Inferior parietal cortex (tissue), 1 donor: ENCODE data around the gene MYF5.

ENCODE experiments used
- DNase-seq: peaks from one replicate; pipeline ENCODE4 v3.0.0-alpha.2; 2016; ENCODE audit errors: extremely low spot score

Gene MYF5

DNA sequence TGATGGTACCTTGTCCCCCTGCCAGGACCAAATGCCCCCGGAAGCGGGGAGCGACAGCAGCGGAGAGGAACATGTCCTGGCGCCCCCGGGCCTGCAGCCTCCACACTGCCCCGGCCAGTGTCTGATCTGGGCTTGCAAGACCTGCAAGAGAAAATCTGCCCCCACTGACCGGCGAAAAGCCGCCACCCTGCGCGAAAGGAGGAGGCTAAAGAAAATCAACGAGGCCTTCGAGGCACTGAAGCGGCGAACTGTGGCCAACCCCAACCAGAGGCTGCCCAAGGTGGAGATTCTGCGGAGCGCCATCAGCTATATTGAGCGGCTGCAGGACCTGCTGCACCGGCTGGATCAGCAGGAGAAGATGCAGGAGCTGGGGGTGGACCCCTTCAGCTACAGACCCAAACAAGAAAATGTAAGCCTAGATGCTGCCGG, 8.9 kb upstream of the MYF5 start:
- DNase-seq, result no peak

DNA sequence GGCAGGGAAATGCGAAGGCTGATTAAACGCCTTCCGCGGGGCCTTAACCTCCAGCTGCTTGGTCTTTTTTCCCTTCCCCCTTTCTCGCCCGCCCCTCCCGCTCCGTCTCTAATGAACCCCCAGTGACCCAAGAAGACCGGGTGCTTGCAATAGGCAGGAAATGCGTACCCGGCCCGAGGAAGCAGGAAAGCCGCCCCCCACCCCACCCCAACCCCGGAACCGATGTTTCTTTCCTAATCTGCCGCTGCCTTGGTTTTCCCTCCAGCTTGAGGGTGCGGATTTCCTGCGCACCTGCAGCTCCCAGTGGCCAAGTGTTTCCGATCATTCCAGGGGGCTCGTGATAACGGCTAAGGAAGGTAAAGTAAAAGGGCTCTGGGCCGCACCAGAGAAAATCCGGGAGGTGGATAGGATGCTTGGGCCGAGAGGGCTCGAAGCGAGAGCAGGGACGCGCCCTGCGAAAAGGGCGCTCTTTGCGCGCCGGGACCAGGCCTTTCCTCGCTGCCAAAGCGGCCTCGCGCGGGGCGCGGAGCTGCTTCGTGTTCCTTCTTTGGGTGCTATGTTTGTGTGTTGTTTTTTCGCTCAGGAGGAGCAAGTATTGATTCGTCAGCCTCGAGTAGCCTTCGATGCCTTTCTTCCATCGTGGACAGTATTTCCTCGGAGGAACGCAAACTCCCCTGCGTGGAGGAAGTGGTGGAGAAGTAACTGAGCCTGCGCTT, 8.3 kb upstream of the MYF5 start:
- DNase-seq, result no peak

DNA sequence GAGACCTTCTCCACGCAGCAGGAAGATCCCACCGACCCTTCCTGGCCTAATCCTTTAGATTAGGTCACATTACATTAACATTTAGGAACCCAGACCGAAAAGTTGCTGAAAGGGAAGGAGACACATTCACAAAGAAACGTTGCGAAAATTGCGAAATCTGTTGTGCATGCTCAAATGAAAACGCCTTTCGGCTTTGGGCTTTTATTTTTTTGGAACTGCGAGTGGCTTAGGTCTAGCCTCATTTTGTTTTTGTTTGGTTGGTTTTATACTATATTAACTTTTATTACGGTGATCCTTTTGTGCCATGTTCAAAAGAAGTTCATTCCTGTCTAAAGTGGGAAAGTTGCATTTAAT, 7.8 kb upstream of the MYF5 start:
- no peak for DNase-seq

DNA sequence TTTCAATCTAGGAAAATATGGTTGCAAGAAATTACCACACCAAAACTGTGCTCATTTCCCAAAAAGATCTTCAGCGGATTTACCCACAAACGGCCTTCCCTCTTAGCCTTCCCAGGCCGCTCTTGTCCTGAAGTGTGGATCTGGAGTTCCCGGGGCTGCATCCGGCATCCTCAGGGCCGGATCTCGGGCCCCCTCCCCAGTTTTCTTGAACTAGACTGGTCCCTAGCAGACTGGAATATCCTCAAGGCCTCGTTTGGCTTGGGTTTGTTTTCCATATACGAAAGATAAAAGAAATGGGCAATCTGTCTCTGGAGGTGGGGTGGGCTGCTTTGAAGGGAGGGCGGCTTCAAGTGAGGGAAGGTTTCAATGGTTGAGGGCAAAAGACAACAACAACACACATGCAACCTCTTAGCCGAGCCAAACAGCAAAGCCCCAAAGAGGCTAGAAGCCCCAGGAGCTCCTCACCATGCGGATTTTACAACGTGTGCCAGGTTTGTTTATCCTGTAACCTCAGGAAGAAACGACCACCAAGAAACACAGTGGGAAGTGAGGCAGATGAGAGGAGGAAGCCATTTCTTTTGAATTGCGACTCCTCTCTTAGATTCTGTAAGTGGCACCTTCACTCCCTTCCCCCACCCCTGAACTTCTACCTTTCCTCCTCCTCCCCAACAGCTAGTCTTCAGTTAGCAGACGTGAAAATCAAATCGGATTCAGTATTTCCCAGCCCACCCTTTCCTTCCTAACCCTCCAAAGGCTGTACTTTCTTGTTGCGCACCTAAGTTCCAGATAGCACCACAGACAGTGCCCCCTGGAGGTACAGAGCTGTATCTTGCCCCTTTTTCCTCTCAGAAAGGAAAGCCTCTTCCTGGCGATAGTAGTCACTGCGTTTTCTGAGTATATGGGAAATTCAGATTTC, 6.6 kb upstream of the MYF5 start:
- no peak for DNase-seq

DNA sequence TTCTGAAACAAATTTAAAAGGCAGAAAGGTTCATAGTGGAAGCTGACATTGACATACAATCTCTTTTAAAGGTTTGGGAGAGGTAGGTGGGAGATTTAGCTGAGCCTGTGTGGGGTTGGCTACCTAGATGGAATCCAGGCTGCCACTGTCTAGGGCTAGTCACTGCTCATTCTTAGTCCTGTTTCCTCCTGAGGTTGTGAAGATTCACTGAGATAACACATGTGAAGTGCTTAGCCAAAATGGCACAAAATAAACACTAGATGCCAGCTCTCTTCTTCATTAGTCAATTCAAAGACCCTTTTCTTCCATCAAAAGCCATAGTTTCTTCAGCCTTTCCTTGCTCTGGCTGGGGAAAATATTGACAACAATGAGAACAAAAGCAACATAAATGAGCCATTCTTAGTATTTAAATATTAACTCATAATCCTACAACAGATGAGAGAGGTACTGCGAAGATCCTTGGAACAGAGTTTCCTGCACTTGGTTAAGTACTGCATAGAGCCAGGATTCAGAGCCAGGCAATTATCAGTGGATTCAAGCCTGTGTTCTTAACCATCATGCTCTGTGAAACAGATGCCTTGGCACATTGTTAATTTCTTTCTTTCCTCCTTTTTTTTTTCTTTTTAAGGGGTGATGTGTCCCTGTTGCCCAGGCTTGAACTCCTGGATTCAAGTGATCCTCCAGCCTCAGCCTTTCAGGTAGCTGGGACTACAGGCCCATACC, 5.8 kb upstream of the MYF5 start:
- DNase-seq, result no peak

DNA sequence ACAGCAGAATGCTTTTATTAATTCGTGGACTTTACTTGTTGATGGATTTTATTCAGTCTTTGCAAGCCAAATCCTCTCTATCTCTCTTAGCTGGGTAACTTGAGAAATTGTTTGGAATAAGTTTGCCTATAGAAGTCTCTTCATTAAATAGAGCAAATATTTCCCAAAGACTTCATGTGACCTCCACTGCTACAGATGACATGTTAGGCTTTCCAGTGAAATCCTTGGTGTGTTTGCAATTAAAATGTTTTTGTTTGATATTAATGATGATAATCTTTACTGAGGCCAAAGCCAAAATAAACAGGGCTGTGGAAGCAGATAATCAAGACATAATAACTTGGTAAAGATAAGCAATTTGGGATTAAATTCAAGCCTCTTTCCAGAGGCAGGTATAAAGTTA, 4.8 kb upstream of the MYF5 start:
- DNase-seq, result no peak

DNA sequence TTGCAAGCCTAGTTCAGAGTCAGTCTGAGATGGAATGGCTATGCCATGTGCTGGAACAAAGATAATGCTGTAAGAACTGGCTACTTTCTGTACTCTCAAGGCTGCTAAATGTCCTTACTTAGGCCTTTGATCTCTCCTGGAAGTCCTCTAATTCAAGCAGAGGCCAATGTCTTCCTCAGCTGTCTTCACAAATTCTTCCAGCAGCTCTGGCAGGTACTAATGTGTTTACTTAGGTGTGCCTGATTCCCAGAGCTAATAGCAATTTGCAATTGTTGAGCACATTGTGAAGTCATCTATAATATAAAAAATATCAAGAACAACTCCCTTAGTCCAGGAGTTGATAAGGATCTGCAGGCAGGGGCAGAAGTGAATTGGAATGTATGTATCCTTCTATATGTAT, 3.8 kb upstream of the MYF5 start:
- no peak for DNase-seq

DNA sequence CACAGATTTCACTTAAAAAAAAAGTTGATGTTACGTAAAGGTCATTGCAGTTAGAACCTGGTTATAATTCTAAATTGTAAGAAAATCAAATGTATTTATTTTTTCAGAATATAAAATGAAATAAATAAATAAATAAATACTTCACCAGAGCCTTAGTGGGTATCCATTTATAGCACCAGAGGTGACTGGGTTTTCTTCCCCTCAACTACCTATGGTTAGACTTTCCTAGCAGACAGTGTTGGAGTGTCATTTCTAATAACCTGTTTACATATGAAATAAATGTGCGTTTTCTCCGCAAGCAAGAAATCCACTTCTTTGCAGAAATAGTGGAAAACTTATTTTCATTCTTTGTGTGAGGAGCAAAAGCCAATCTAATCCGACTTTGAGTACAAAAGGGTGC, 3.3 kb upstream of the MYF5 start:
- DNase-seq, result no peak

DNA sequence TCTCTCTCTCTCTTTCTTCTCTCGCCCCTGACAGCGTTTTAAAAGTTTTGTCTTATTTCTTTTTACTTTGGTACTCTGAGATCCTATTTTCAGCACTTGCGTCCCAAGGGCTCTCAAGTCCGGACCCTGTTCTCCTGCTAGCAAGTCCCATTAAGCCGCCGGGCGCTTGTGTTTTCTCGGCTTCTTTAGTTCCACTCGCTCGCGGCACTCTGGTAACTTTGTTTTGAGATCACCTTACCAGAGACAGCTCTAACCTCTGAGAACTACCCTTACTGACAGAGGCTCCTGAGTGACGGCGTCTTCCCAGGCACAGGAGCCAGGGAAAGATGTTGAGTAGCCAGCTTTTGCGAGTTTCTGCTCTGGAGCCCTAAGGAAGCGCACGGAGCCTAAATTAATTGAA, 2.7 kb upstream of the MYF5 start:
- no peak for DNase-seq

DNA sequence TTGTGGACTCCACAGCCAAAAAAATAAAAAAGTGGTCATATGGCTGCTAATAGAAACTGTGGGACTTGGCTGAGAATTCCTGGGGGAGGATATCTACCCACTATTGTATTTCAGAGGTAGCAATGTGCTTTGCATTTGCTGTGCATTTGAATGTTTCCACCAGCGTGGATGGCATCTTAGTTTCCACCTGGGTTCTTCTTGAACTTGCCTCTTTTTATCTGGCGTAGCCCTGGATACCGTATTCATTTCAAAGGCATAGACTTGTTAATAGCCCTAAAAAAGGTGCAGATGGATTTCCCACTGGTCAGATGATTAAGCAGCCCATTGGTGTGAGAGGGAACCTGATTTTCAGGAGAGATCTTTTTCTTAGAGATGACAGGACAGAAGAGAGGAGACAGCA, 1.9 kb upstream of the MYF5 start:
- DNase-seq, result no peak

DNA sequence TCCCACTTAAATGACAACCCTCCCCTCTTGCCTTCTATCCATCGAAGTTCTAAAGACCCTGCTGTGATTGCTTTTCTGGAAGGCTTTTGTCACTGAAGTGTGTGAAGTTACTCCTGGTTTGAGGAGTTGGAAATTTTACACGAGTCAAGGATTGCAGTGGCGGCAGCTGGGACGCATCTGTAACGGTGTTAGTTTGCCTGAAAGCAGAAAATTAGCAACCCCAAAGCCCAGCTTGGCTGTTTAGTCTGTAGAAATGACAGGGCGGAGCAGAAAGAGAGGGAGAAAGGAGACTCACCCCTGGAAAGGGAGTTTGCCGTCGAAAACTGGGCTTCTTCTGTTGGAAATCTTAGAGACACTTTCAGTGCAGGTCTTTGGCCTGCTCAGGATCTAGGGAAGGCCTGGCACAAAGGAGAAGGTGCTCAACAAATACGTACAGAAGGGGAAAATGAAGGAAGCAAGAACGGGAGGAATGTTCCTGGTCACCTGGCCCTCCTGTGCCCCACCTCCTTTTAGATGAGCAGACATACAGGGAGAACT, 931 bp upstream of the MYF5 start:
- DNase-seq, result no peak

DNA sequence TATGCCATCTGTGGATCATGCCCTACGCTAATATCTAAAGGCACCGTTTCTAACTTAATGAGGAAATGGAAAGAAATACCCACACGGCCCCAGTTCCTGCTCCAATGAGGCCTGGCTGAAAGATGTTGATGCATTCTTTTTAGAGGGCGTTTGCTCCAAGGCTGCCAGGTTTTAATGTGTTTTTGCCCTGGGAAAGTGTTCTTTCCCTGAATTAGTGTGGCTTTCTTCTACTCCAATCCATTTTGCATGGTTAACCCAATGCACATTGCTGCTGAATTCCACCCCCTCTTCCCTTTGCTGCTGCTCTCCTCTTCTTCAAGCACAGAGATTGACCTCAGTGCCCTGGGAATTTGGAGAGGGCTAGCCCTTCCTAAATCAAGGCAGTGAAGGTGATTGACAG, 1.1 kb downstream of the MYF5 start:
- no peak for DNase-seq

DNA sequence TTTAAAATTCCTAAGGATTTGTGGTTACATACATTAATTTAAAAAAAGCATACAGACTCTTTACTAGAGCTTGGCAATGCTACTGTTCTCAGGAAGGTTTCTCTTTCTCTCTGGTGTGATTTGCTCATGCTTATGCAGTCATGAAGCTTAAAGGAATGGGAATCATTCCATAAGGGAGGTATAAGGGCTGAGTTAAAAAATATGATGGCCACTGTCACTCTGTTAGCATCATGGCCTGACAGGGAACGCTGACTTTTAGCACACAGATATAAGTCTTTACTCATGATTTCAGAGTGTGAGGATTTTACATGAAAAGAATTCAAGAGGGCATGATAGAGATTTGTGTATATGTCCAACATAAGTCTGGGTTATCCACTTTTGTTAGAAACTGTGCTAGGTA, 3.8 kb downstream of the MYF5 start:
- no peak for DNase-seq

DNA sequence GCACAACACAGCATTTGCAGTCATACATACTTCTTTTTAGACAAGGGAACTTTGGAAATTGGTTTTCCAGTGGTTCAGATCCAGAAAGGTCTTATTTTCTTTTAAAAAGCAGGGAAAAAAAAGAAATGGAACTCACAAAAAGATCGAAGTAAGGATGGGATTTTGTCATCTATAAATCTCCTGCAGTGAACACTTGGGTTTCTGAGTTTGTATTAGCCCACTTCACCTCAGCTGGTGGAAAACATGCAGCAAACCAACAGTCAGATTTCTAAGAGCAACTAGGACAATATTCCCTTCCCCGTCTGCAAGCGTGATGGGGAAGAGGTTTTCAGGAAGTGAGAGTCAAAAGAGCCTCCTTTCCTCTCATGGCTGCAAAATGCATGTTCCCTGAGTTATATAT, 4.6 kb downstream of the MYF5 start:
- DNase-seq, result no peak

DNA sequence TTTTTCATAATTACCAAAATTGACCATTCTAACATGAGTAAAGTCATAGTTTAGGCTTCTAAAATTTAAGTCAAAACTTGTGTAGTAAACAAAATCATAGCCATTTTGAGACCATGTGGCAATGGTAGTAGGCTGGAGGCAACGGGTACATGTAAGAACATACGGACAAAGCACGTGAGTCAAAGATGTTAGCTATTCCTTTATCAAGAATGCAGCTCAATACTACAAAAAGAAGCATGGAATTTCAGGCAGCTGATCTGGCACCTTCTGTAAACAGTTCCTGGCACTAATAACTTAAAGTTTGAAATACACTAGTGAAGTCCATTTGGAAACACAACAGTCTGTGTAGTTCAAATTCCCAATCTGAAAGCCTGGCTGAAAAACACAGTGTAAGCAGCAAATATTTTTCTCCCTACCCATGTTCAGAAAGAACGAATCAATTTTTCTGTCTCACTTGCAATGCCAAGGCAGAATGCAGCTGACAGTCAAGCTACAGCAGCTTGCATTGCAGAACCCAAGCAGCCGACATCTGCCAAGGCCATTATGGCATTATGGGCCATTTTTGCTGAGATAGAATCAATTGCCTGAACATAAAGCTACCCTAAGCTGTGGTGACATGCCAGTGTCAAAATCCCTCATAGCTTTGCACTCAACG, 29.3 kb downstream of the MYF5 start:
- DNase-seq, result no peak

DNA sequence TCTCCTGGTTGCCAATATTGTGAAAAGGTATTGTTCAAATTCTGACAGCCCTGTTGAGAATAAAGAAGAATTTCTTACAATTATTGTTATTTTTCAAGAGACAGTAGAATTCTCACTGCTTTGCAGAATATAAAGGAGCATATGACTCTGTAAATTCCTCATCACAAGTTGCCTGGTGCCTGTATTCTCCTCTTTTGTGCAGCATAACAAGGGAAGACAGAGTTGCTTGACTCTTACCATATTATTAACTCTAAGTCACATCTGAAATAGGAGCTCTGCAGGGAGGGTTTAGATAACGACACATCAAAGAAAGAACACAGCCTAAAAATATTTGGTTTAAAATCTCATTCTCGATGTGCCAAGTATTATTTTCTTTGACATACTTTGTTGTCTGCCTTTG, 31.1 kb downstream of the MYF5 start:
- DNase-seq, result no peak

DNA sequence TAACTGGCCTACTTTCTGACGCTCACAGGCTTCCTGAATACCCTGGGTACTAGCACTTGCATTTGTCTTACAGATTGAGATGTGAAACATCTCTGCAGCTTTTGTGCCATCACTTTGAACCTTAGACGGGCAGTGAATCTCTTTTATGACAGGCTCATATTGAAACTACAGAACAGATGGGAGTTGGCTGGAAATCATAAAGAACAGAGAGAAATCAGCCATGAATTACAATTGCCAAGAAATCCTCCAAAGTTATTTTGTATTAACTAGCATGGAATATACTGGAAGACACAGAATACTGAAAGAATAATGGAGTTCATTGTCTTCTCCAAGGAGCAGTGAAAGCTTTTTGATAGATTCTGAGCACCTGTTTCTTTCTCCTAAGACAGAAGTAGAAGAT, 32.7 kb downstream of the MYF5 start:
- DNase-seq, result no peak

DNA sequence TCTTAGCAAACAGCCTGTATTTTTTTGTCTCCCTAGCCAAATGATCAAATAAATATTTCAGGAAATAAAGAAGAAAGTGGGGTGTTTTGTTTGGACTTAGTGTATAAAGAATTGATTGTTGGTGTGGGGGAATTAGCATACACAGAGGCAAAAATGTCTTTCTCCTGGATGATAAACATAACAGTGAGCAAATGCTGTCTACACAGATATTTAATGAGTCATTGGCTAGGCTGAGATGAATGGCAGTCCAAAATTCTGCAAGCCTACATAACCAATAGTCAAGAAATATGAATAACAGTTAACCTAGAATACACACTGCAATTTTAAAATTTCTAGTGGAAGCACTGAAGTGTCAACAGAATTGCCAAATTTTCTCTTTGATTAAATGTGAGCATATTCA, 35.8 kb downstream of the MYF5 start:
- DNase-seq, result no peak

DNA sequence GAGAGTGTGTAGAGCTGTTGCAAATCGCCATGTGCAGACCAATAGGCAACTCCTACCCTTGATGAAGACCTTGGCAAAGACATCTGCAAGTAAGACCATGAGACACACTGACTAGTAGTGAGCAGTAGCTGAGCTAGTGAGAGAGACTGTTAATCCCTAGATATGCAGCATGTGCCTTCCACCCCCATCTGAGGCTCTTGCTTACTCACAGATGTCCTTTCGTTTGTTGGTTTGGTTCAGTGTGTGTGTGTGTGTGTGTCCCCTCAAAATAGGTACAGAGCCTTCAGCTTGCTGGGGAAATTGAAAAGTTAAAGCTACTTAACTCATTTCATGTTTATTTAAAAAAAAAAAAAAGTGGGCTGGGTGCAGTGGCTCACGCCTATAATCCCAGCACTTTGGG, 37.6 kb downstream of the MYF5 start:
- DNase-seq, result no peak

DNA sequence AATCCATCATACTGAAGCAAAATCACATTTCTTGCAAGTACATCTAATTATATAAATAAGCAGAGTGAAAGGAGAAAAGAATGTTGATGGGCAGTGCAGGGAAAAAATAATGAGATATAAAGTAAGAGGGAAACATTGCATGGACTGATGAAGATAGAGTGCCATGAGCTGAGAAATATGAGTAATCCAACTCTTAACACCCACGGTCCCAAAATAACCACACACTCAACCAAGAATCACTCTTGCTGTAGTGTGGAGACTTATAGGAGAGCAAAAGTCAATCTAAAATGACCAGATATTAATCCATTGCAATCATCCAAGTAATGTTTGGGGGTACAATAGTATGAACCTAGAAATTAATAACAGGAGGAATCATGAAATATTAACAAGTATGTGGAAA, 40.2 kb downstream of the MYF5 start:
- no peak for DNase-seq

DNA sequence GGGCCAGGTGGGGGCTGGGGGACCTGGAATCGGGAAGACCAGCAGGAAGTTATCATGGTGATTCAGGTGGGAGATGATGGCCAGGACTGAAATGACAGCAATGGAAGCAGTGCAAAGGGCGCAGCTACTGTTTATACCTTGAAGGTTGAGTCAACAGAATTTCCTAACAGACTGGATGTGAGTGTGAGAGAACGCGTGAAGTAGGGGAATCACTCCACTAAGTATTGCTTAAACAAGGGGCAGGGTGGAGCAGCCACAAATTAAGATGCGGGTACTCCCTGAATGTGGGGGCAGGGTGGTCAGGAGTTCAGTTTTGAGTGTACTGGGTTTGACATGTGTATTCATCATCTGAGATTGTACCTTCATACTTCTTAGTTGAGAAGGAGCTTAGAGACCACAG, 45.1 kb downstream of the MYF5 start:
- DNase-seq, result no peak

DNA sequence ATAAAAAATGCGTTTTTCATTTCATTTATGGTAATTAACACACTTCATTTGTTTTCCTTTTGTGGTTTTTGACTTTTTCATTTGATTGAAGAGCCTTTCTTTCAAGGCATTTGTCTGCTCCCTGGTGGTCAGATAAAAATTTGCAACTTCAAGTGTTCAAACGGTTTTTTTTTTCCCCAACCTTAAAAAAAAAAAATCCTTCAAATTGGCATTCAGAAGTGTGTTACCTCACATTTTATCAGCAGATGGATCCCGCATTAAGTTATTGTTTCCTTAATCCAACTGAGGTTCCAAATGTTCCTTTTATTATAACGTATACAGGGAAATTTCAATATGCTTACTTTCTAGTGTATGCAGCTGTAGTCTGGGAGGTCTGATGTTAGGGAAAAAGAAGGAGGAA, 47.2 kb downstream of the MYF5 start:
- peak; percentile 62 for DNase-seq
